ENCODE measurements around the gene GINS2. TPM values are rescaled to one million over a fixed set of nuclear protein-coding genes. Genes with fewer than 3 reads are reported as not detected.

Gene GINS2
- total and polyA plus RNA-seq, 2 donors (not counting 3 experiments of a cell fraction or from before 2014, with no cell fraction given): 10.4 to 24.1 TPM

- Histone ChIP-seq H3K27ac (ENCODE audit: insufficient read depth, low read depth, low read length) (no peak overlapping the region), H2AFZ (ENCODE audit: low read depth, low read length) (no peak overlapping the region), H3K27me3 (ENCODE audit: control insufficient read depth in 2 of 2, insufficient read depth in 2 of 2, low read length in 2 of 2) (no peaks in the 10 kb centered on the region), H3K9me3 (replicated peaks; ENCODE audit: control insufficient read depth, insufficient read depth, low read length) (no peaks in the 10 kb centered on the region), H3K9ac (replicated peaks; ENCODE audit: extremely low read depth, insufficient read depth, low read length) (no peak overlapping the region), H4K20me1 (replicated peaks; ENCODE audit: control insufficient read depth, extremely low read depth, insufficient read depth, low read length) (no peaks in the 10 kb centered on the region), H3K9me1 (replicated peaks; ENCODE audit: control insufficient read depth, extremely low read depth, insufficient read depth, low read length) (no peaks in the 10 kb centered on the region), H3K36me3 (ENCODE audit: control insufficient read depth in 2 of 2, extremely low read depth in 1 of 2, insufficient read depth in 2 of 2, low read length in 2 of 2) (no peaks in the 10 kb centered on the region), H3K4me2 (ENCODE audit: insufficient read depth, low read length) (no peak overlapping the region), H3K4me3 (replicated peaks in 1 of 3; ENCODE audit: insufficient read depth in 1 of 3, low read depth in 1 of 3, low read length in 3 of 3) (no peak overlapping the region), H3K4me1 (ENCODE audit: control insufficient read depth, extremely low read depth, insufficient read depth, low read length) (no peaks in the 10 kb centered on the region), H3K79me2 (ENCODE audit: control insufficient read depth, insufficient read depth, low read length) (no peaks in the 10 kb centered on the region)
- POLR2A ChIA-PET: no interaction called here
- no peak for TF ChIP-seq EZH2 (IDR thresholded peaks at IDR 0.05; ENCODE audit: borderline replicate concordance, low read depth, low read length, severe bottlenecking)
- TF ChIP-seq POLR2A (IDR thresholded peaks at IDR 0.05; ENCODE audit: low read depth, low read length): no peak
- no peak for TF ChIP-seq POLR2AphosphoS5 (IDR thresholded peaks at IDR 0.05; ENCODE audit: insufficient read depth, low read depth, low read length)
- no peak for TF ChIP-seq GATA2 (IDR thresholded peaks at IDR 0.05; ENCODE audit: insufficient read depth, insufficient read length, low read depth, low read length)
- no peak for TF ChIP-seq JUN (IDR thresholded peaks at IDR 0.05; ENCODE audit: borderline replicate concordance, insufficient read depth, insufficient read length, low read depth)
- no peak for TF ChIP-seq FOS (IDR thresholded peaks at IDR 0.05; ENCODE audit: borderline replicate concordance, insufficient read depth, low read length)
- no peak for TF ChIP-seq CTCF (IDR thresholded peaks at IDR 0.05; ENCODE audit: extremely low read depth in 1 of 2, insufficient read depth in 1 of 2, low read depth in 1 of 2, low read length in 2 of 2)
- TF ChIP-seq MAX (IDR thresholded peaks at IDR 0.05; ENCODE audit: insufficient read depth, insufficient read length): no peak
- TF ChIP-seq MYC (IDR thresholded peaks at IDR 0.05; ENCODE audit: low read depth, low read length): no peak
- dilution Hi-C loops (cut with MboI; ENCODE audit: extremely low pct_ligation_motif_present, low sequenced_read_pairs) (no loop called here), intact Hi-C loops (cut with micrococcal nuclease) (no loop called here)
- FAIRE-seq: no peak
- CTCF ChIA-PET: no interaction called here
- BruUV-seq (replicated peaks): no TSS peak
- no peak for DNase-seq (ENCODE audit: low read depth, low spot score)
Observed at GRCh38 chr16:85704900-85705846, 16.4 kb upstream of the GINS2 start.

Measured in endothelial cell of umbilical vein (primary cell).